Calu3 (cell line): ENCODE measurements around the gene CHCHD2. TPM values are rescaled to one million over a fixed set of nuclear protein-coding genes. Genes with fewer than 3 reads are reported as not detected.
"Not testable (repeated sequence)": the region's sequence is repeated elsewhere in the genome, so short reads cannot be mapped to it uniquely, and the experiment has no call there.

ENCODE experiments used
- BruUV-seq: library from RNA; stranded (reverse); fragments of 400-500 nt; replicated peaks from 2 replicates; lab custom pipeline; 2021; lab: Mats Ljungman, UMichigan
- CTCF ChIA-PET: fragments of 300-600 bp; sonication (Branson Sonifier 250); formaldehyde crosslinking; loops from one replicate; lab custom pipeline; 2022; ENCODE audit warnings: antibody characterized with exemption; lab: Charles Lee
- DNase-seq: peaks from one replicate; pipeline ENCODE4 v3.0.0; 2022
- H3K27ac Mint-ChIP-seq: one replicate; pipeline ENCODE4 v1.8.0; 2022; ENCODE audit warnings: mixed read lengths; ENCODE audit not compliant: unreplicated experiment
- H3K27me3 Mint-ChIP-seq: one replicate; pipeline ENCODE4 v1.8.0; 2022; ENCODE audit warnings: mixed read lengths; ENCODE audit not compliant: unreplicated experiment
- H3K36me3 Mint-ChIP-seq: one replicate; pipeline ENCODE4 v1.8.0; 2022; ENCODE audit warnings: mild to moderate bottlenecking, moderate library complexity, mixed read lengths; ENCODE audit not compliant: insufficient read depth, unreplicated experiment
- H3K4me1 Mint-ChIP-seq: one replicate; pipeline ENCODE4 v1.8.0; 2022; ENCODE audit warnings: mild to moderate bottlenecking, low read depth, mixed read lengths; ENCODE audit not compliant: unreplicated experiment
- H3K4me3 Mint-ChIP-seq: one replicate; pipeline ENCODE4 v1.8.0; 2022; ENCODE audit warnings: mild to moderate bottlenecking, low read depth, moderate library complexity, mixed read lengths; ENCODE audit not compliant: unreplicated experiment
- H3K9me3 Mint-ChIP-seq: one replicate; pipeline ENCODE4 v1.8.0; 2022; ENCODE audit warnings: low read depth, mixed read lengths; ENCODE audit not compliant: unreplicated experiment
- intact Hi-C: fragments of 100-400 bp; cut with micrococcal nuclease; formaldehyde crosslinking; loops from one replicate; pipeline ENCODE4 v1.10.0; 2022; ENCODE audit not compliant: unreplicated experiment
- total RNA-seq: library from RNA; stranded (reverse); gene quantifications from 2 replicates; pipeline ENCODE4 v1.2.3, GENCODE V29; 2022
- TF ChIP-seq, protein P1 (sequence below): fragments of 200-600 bp; IDR thresholded peaks from one replicate; pipeline ENCODE4 v1.8.0; 2022; ENCODE audit warnings: antibody characterized with exemption; ENCODE audit not compliant: unreplicated experiment

Gene CHCHD2
- total RNA-seq, 1 experiment from 2014 or later: 699 TPM

DNA sequence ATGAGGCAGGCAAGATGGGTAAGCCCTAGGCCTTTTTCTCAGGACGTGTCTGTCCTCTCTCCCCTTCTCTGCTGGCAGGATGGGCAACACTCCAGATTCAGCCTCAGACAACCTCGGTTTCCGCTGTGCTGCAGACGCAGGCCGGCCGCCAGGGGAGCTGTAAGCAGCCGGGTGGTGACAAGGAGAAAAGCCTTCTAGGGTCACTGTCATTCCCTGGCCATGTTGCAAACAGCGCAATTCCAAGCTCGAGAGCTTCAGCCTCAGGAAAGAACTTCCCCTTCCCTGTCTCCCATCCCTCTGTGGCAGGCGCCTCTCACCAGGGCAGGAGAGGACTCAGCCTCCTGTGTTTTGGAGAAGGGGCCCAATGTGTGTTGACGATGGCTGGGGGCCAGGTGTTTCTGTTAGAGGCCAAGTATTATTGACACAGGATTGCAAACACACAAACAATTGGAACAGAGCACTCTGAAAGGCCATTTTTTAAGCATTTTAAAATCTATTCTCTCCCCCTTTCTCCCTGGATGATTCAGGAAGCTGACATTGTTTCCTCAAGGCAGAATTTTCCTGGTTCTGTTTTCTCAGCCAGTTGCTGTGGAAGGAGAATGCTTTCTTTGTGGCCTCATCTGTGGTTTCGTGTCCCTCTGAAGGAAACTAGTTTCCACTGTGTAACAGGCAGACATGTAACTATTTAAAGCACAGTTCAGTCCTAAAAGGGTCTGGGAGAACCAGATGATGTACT, 26.7 kb downstream of the CHCHD2 start:
- intact Hi-C loops: loop anchor here (10.0 kb wide), 1 partner anchor 335 kb away; no protein-coding TSS in a partner anchor
- Mint-ChIP-seq H3K27ac (no peak overlapping the region), H3K9me3 (no peaks in the 10 kb centered on the region), H3K36me3 (peaks cover 68% of the 10 kb centered on the region), H3K4me3 (no peak overlapping the region), H3K4me1 (peaks cover 7% of the 10 kb centered on the region), H3K27me3 (no peaks in the 10 kb centered on the region)
- CTCF ChIA-PET: interaction anchor here (0.7 kb wide), 1 partner anchor 11 kb away, joined by 8 read pairs; no protein-coding TSS in a partner anchor
- TF ChIP-seq, protein P1, sequence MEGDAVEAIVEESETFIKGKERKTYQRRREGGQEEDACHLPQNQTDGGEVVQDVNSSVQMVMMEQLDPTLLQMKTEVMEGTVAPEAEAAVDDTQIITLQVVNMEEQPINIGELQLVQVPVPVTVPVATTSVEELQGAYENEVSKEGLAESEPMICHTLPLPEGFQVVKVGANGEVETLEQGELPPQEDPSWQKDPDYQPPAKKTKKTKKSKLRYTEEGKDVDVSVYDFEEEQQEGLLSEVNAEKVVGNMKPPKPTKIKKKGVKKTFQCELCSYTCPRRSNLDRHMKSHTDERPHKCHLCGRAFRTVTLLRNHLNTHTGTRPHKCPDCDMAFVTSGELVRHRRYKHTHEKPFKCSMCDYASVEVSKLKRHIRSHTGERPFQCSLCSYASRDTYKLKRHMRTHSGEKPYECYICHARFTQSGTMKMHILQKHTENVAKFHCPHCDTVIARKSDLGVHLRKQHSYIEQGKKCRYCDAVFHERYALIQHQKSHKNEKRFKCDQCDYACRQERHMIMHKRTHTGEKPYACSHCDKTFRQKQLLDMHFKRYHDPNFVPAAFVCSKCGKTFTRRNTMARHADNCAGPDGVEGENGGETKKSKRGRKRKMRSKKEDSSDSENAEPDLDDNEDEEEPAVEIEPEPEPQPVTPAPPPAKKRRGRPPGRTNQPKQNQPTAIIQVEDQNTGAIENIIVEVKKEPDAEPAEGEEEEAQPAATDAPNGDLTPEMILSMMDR: no peak
- BruUV-seq: no TSS peak
- DNase-seq: no peak

DNA sequence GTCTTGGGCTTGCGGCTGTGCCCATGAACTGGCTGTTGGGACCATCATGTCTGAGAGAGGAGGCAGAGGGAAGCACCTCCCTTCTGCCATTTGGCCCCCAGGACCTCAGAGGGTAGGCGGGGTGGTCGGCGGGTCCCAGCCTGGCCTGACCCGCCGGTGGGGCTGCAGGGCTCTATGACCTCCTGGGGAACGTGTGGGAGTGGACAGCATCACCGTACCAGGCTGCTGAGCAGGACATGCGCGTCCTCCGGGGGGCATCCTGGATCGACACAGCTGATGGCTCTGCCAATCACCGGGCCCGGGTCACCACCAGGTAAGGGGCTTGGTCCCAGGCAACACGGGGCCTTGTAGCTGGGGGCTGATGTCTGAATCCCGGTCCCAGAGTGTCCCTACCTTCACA, 28.1 kb downstream of the CHCHD2 start:
- no peak overlapping the region for H3K27ac Mint-ChIP-seq
- no peak overlapping the region for H3K4me3 Mint-ChIP-seq
- peaks cover 61% of the 10 kb centered on the region for H3K36me3 Mint-ChIP-seq
- no TSS peak for BruUV-seq
- no peak for DNase-seq
- CTCF ChIA-PET: no interaction called here
- H3K4me1 Mint-ChIP-seq: peaks cover 16% of the 10 kb centered on the region
- H3K27me3 Mint-ChIP-seq: no peaks in the 10 kb centered on the region
- no peaks in the 10 kb centered on the region for H3K9me3 Mint-ChIP-seq
- intact Hi-C loops: loop anchor here (10.0 kb wide), 1 partner anchor 333 kb away; no protein-coding TSS in a partner anchor
- TF ChIP-seq, protein P1: no peak

DNA sequence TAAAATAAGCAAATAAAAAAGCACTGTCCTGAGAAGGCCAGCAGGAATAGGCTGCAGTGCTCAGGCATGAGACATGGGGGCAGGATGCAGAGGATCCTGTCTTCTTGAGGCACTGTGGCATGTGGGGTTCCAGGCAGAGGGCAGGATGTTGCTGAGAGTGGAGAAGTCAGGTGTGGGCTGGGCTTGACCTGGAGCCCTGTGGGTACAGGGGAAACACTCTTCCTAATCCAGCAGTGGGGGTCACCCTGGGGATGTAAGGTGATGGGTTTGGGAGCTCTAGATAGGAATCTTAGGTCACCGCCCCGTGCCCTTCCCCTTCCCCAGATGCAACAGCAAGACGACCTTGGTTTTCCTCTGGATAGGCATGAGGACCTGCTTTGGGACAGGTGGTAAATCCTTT, 28.6 kb downstream of the CHCHD2 start:
- H3K9me3 Mint-ChIP-seq: no peaks in the 10 kb centered on the region
- no TSS peak for BruUV-seq
- no peak for DNase-seq
- peaks cover 55% of the 10 kb centered on the region for H3K36me3 Mint-ChIP-seq
- no peak overlapping the region for H3K27ac Mint-ChIP-seq
- peaks cover 16% of the 10 kb centered on the region for H3K4me1 Mint-ChIP-seq
- intact Hi-C loops: loop anchor here (10.0 kb wide), 1 partner anchor 333 kb away; no protein-coding TSS in a partner anchor
- CTCF ChIA-PET: no interaction called here
- H3K27me3 Mint-ChIP-seq: no peaks in the 10 kb centered on the region
- no peak overlapping the region for H3K4me3 Mint-ChIP-seq
- TF ChIP-seq, protein P1: no peak

DNA sequence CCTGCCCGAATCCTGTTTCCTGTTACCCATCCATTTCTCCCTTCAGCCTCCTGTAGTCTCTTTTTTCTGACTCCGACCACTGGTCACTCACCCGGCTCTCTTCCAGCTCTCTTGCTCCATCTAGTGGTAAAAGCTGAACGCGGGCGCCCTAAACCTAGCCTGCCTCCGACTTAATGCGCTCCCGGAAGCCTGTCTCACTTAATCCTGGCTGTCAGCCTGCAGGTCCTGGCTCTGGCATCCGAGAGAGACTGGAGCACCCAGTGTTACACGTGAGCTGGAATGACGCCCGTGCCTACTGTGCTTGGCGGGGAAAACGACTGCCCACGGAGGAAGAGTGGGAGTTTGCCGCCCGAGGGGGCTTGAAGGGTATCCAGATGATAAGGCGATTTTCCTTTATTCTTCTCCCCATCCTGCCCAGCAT, 31.9 kb downstream of the CHCHD2 start:
- Mint-ChIP-seq H3K4me3 (no peak overlapping the region), H3K27ac (peak overlapping the region; percentile 16), H3K9me3 (no peaks in the 10 kb centered on the region), H3K27me3 (no peaks in the 10 kb centered on the region), H3K4me1 (peaks cover 16% of the 10 kb centered on the region), H3K36me3 (peaks cover 52% of the 10 kb centered on the region)
- DNase-seq: peak; percentile 95
- no TSS peak for BruUV-seq
- CTCF ChIA-PET: interaction anchor here (0.6 to 1.8 kb wide), 9 partner anchors 9 to 481 kb away, joined by 3 to 15 read pairs (median 7); partner anchors contain the start of genes CCT6A, PSPH and SUMF2
- intact Hi-C loops: loop anchor here (1.0 to 10.0 kb wide), 3 partner anchors 70 to 433 kb away; no protein-coding TSS in a partner anchor
- TF ChIP-seq, protein P1: peak; percentile 98

DNA sequence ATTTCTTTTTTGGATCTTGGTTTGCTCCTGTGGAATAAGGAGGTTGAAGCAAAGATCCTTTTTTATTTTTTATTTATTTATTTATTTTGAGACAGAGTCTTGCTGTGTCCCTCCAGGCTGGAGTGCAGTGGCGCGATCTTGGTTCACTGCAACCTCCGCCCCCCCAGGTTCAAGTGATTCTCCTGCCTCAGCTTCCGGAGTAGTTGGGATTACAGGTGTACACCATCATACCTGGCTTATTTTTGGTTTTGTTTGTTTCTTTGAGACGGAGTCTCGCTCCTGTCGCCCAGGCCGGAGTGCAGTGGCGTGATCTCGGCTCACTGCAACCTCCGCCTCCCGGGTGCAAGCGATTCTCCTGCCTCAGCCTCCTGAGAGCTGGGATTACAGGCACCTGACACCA, 39.9 kb downstream of the CHCHD2 start:
- intact Hi-C loops, H3K27me3 Mint-ChIP-seq, BruUV-seq, DNase-seq, H3K9me3 Mint-ChIP-seq, H3K4me3 Mint-ChIP-seq, H3K27ac Mint-ChIP-seq: not testable (repeated sequence)
- peaks cover 74% of the 10 kb centered on the region for H3K36me3 Mint-ChIP-seq
- CTCF ChIA-PET: interaction anchor here (2.3 kb wide), 1 partner anchor 8 kb away, joined by 15 read pairs; no protein-coding TSS in a partner anchor
- peaks cover 31% of the 10 kb centered on the region for H3K4me1 Mint-ChIP-seq
